ENCODE results near the gene KIF20A. TPM values are rescaled to one million over a fixed set of nuclear protein-coding genes. Genes with fewer than 3 reads are reported as not detected.

KIF20A gene
- total RNA-seq, 3 donors from 2014 or later: 1.4 to 12.9 (median 2.8) TPM

- Histone ChIP-seq H3K36me3 (ENCODE audit: low read depth) (no peaks in the 10 kb centered on the region), H3K9me3 (no peaks in the 10 kb centered on the region), H3K4me3 (no peak overlapping the region), H3K4me1 (ENCODE audit: low read depth) (peaks cover 19% of the 10 kb centered on the region)
- intact Hi-C loops (cut with DNase I, micrococcal nuclease): no loop called here
- ATAC-seq (peak; percentile 1), DNase-seq (peak in 1 of 3 donors; percentile 6)
- TF ChIP-seq CTCF (IDR thresholded peaks at IDR 0.05): no peak
These were observed 455 bp downstream of the KIF20A start for GRCh38 chr5:138179277-138179857.

- intact Hi-C loops (cut with DNase I, micrococcal nuclease): no loop called here
- TF ChIP-seq CTCF (IDR thresholded peaks at IDR 0.05): no peak
- peak in 1 of 3 donors; percentile 6 for DNase-seq
These were observed 1.4 kb downstream of the KIF20A start for GRCh38 chr5:138180183-138180782.

GRCh38 chr5:138180841-138181240, 1.9 kb downstream of the KIF20A start:
- no peak for TF ChIP-seq CTCF (IDR thresholded peaks at IDR 0.05)
- DNase-seq (no peak), ATAC-seq (no peak)
- Histone ChIP-seq H3K4me3 (no peak overlapping the region), H3K36me3 (ENCODE audit: low read depth) (no peaks in the 10 kb centered on the region), H3K9me3 (no peaks in the 10 kb centered on the region), H3K4me1 (ENCODE audit: low read depth) (peaks cover 19% of the 10 kb centered on the region)
- intact Hi-C loops (cut with DNase I, micrococcal nuclease): no loop called here

More at GRCh38 chr5:138180183-138180782, 1.4 kb downstream of the KIF20A start:
- H3K4me3 ChIP-seq: no peak overlapping the region
- H3K36me3 ChIP-seq (ENCODE audit: low read depth): no peaks in the 10 kb centered on the region
- H3K9me3 ChIP-seq: no peaks in the 10 kb centered on the region
- peaks cover 19% of the 10 kb centered on the region for H3K4me1 ChIP-seq (ENCODE audit: low read depth)
- peak; percentile 34 for ATAC-seq

GRCh38 chr5:138182808-138183207, 3.9 kb downstream of the KIF20A start:
- Histone ChIP-seq H3K9me3 (no peaks in the 10 kb centered on the region), H3K36me3 (ENCODE audit: low read depth) (no peaks in the 10 kb centered on the region), H3K4me1 (ENCODE audit: low read depth) (peaks cover 12% of the 10 kb centered on the region), H3K4me3 (no peak overlapping the region)
- intact Hi-C loops (cut with DNase I, micrococcal nuclease): no loop called here
- no peak for ATAC-seq
- TF ChIP-seq CTCF (IDR thresholded peaks at IDR 0.05): no peak
- DNase-seq: no peak

GRCh38 chr5:138186002-138186447, 7.1 kb downstream of the KIF20A start:
- no peak for ATAC-seq
- Histone ChIP-seq H3K4me3 (no peak overlapping the region), H3K36me3 (ENCODE audit: low read depth) (peaks cover 6% of the 10 kb centered on the region), H3K4me1 (ENCODE audit: low read depth) (no peaks in the 10 kb centered on the region), H3K9me3 (no peaks in the 10 kb centered on the region)
- no peak for TF ChIP-seq CTCF (IDR thresholded peaks at IDR 0.05)
- intact Hi-C loops (cut with DNase I, micrococcal nuclease): no loop called here
- no peak for DNase-seq

Measured in mucosa of descending colon (tissue), 3 donors.